Iris pigment epithelial cell (primary cell): Measurements from ENCODE around the gene GRM7.

ENCODE experiments used
- DNase-seq: peaks from one replicate; pipeline ENCODE4 v3.0.0-alpha.2; 2011; ENCODE audit warnings: low read depth

GRM7 gene

GRCh38 chr3:7720649-7721297, 859.9 kb downstream of the GRM7 start:
- no peak for DNase-seq

- DNase-seq = no peak
Observed at GRCh38 chr3:7721869-7722268, 861.0 kb downstream of the GRM7 start.

GRCh38 chr3:7728566-7729519, 867.9 kb downstream of the GRM7 start:
- DNase-seq = no peak

GRCh38 chr3:7733933-7734332, 873.0 kb downstream of the GRM7 start:
- no peak for DNase-seq

- DNase-seq = peak; percentile 1
Observed at GRCh38 chr3:7734456-7734855, 873.5 kb downstream of the GRM7 start.

GRCh38 chr3:7737263-7737662, 876.3 kb downstream of the GRM7 start:
- DNase-seq = no peak

GRCh38 chr3:7739754-7740153, 878.8 kb downstream of the GRM7 start:
- no peak for DNase-seq

GRCh38 chr3:7740458-7740857, 879.5 kb downstream of the GRM7 start:
- no peak for DNase-seq

- DNase-seq = no peak
Observed at GRCh38 chr3:7744850-7745249, 883.9 kb downstream of the GRM7 start.

GRCh38 chr3:7745711-7746110, 884.8 kb downstream of the GRM7 start:
- no peak for DNase-seq

GRCh38 chr3:7749931-7750695, 889.2 kb downstream of the GRM7 start:
- no peak for DNase-seq

GRCh38 chr3:7752005-7752404, 891.1 kb downstream of the GRM7 start:
- DNase-seq = no peak

- DNase-seq = no peak
Observed at GRCh38 chr3:7754653-7755441, 893.9 kb downstream of the GRM7 start.

- DNase-seq = no peak
Observed at GRCh38 chr3:7759630-7760029, 898.7 kb downstream of the GRM7 start.

GRCh38 chr3:7760718-7761117, 899.8 kb downstream of the GRM7 start:
- DNase-seq = no peak

- no peak for DNase-seq
Observed at GRCh38 chr3:7764115-7764514, 903.2 kb downstream of the GRM7 start.

GRCh38 chr3:7766530-7766929, 905.6 kb downstream of the GRM7 start:
- no peak for DNase-seq

- DNase-seq = peak; percentile 7
Observed at GRCh38 chr3:7779331-7779730, 918.4 kb downstream of the GRM7 start.

GRCh38 chr3:7781395-7781794, 920.5 kb downstream of the GRM7 start:
- no peak for DNase-seq

- peak; percentile 3 for DNase-seq
Observed at GRCh38 chr3:7787871-7788828, 927.2 kb downstream of the GRM7 start.

GRCh38 chr3:7788881-7789280, 928.0 kb downstream of the GRM7 start:
- no peak for DNase-seq
